ENCODE results near the gene WFDC8. TPM values are rescaled to one million over a fixed set of nuclear protein-coding genes. Genes with fewer than 3 reads are reported as not detected.
A peak's percentile ranks its signal among the peaks of the same experiment; 100 is the strongest.

WFDC8 gene
- total and polyA plus RNA-seq, 5 donors from 2014 or later: not detected

- Histone ChIP-seq H3K27me3 (ENCODE audit: control insufficient read depth, insufficient read depth, low read length) (peaks cover 7% of the 10 kb centered on the region), H3K9me3 (ENCODE audit: control insufficient read depth in 2 of 2, low read length in 2 of 2) (no peaks in the 10 kb centered on the region), H3K4me1 (ENCODE audit: control insufficient read depth, insufficient read depth, low read length, poor library complexity, severe bottlenecking) (no peaks in the 10 kb centered on the region), H3K36me3 (ENCODE audit: control insufficient read depth, insufficient read depth, low read length) (no peaks in the 10 kb centered on the region), H3K4me3 (ENCODE audit: low read depth, low read length) (no peak overlapping the region), H3K27ac (ENCODE audit: insufficient read depth, low read length, poor library complexity, severe bottlenecking) (no peak overlapping the region)
- Mint-ChIP-seq H3K36me3 (no peaks in the 10 kb centered on the region), H3K4me3 (no peak overlapping the region), H3K27me3 (peaks cover 15% of the 10 kb centered on the region), H3K9me3 (peaks cover 0 to 3% (median 1%) of the 10 kb centered on the region in 7 donors), H3K27ac (no peak overlapping the region), H3K4me1 (no peaks in the 10 kb centered on the region)
- ATAC-seq (ENCODE audit: low read depth in 2 of 2) (no peak), DNase-seq (no peak)
These were observed 30.7 kb downstream of the WFDC8 start for GRCh38 chr20:45548410-45548809.

GRCh38 chr20:45547206-45547770 is 31.8 kb downstream of the WFDC8 start, which contains the start of gene EPPIN:
EPPIN (minus strand) TSS chr20:45547401; CDS start chr20:45547357, 44 bp downstream.
- H3K4me3 Mint-ChIP-seq: no peak within 1 kb of the TSS
- no peaks in the 10 kb centered on the region for H3K36me3 Mint-ChIP-seq
- peaks cover 15% of the 10 kb centered on the region for H3K27me3 Mint-ChIP-seq
- no peak within 1 kb of the TSS for H3K4me3 ChIP-seq (ENCODE audit: low read depth, low read length)
- H3K27me3 ChIP-seq (ENCODE audit: control insufficient read depth, insufficient read depth, low read length): peaks cover 7% of the 10 kb centered on the region
- H3K4me1 ChIP-seq (ENCODE audit: control insufficient read depth, insufficient read depth, low read length, poor library complexity, severe bottlenecking): no peaks in the 10 kb centered on the region
- DNase-seq (no peak), ATAC-seq (ENCODE audit: low read depth in 2 of 2) (no peak)
- H3K27ac Mint-ChIP-seq: no peak within 1 kb of the TSS
- H3K4me1 Mint-ChIP-seq: no peaks in the 10 kb centered on the region
- peaks cover 0 to 3% (median 1%) of the 10 kb centered on the region in 7 donors for H3K9me3 Mint-ChIP-seq
- no peaks in the 10 kb centered on the region for H3K36me3 ChIP-seq (ENCODE audit: control insufficient read depth, insufficient read depth, low read length)
- H3K27ac ChIP-seq (ENCODE audit: insufficient read depth, low read length, poor library complexity, severe bottlenecking): no peak within 1 kb of the TSS
- H3K9me3 ChIP-seq (ENCODE audit: control insufficient read depth in 2 of 2, low read length in 2 of 2): no peaks in the 10 kb centered on the region

- peaks cover 11% of the 10 kb centered on the region for H3K27me3 Mint-ChIP-seq
- no peak for ATAC-seq (ENCODE audit: low read depth in 2 of 2)
These were observed 33.2 kb downstream of the WFDC8 start for GRCh38 chr20:45545754-45546453.

DNA sequence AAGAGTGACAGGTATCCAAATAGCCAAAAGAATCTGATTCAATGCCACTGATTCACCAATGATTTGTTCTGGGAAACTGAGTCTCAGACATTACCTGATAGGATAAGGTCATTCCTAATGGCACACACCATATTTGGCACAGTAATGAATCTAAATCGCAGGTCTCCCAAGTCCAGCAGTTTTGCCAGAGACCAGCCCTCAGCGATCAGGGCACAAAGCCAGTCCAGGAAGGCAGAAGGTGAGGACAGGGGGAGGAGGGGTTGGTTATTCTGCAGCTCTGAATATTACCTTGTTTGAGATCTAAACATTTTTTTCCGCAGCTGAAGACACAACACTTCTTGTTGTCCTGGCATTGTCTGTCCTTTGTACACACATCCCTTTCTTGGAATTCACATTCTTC is 33.7 kb downstream of the WFDC8 start:
- Mint-ChIP-seq H3K27ac (no peak overlapping the region), H3K9me3 (peaks cover 0 to 4% (median 1%) of the 10 kb centered on the region in 7 donors), H3K4me3 (no peak overlapping the region), H3K36me3 (no peaks in the 10 kb centered on the region), H3K27me3 (peaks cover 11% of the 10 kb centered on the region), H3K4me1 (no peaks in the 10 kb centered on the region)
- Histone ChIP-seq H3K36me3 (ENCODE audit: control insufficient read depth, insufficient read depth, low read length) (no peaks in the 10 kb centered on the region), H3K27me3 (ENCODE audit: control insufficient read depth, insufficient read depth, low read length) (peaks cover 7% of the 10 kb centered on the region), H3K4me1 (ENCODE audit: control insufficient read depth, insufficient read depth, low read length, poor library complexity, severe bottlenecking) (no peaks in the 10 kb centered on the region), H3K9me3 (ENCODE audit: control insufficient read depth in 2 of 2, low read length in 2 of 2) (no peaks in the 10 kb centered on the region), H3K27ac (ENCODE audit: insufficient read depth, low read length, poor library complexity, severe bottlenecking) (no peak overlapping the region), H3K4me3 (ENCODE audit: low read depth, low read length) (no peak overlapping the region)
- no peak for DNase-seq
- no peak for ATAC-seq (ENCODE audit: low read depth in 2 of 2)

More at GRCh38 chr20:45545754-45546453, 33.2 kb downstream of the WFDC8 start:
- Mint-ChIP-seq H3K27ac (no peak overlapping the region), H3K36me3 (no peaks in the 10 kb centered on the region), H3K9me3 (peaks cover 0 to 5% (median 1%) of the 10 kb centered on the region in 7 donors), H3K4me3 (no peak overlapping the region), H3K4me1 (no peaks in the 10 kb centered on the region)
- Histone ChIP-seq H3K27ac (ENCODE audit: insufficient read depth, low read length, poor library complexity, severe bottlenecking) (no peak overlapping the region), H3K4me3 (ENCODE audit: low read depth, low read length) (no peak overlapping the region), H3K36me3 (ENCODE audit: control insufficient read depth, insufficient read depth, low read length) (no peaks in the 10 kb centered on the region), H3K27me3 (ENCODE audit: control insufficient read depth, insufficient read depth, low read length) (peaks cover 7% of the 10 kb centered on the region), H3K4me1 (ENCODE audit: control insufficient read depth, insufficient read depth, low read length, poor library complexity, severe bottlenecking) (no peaks in the 10 kb centered on the region), H3K9me3 (ENCODE audit: control insufficient read depth in 2 of 2, low read length in 2 of 2) (no peaks in the 10 kb centered on the region)
- no peak for DNase-seq

- Mint-ChIP-seq H3K4me1 (no peaks in the 10 kb centered on the region), H3K27ac (peak within 1 kb of the TSS in 1 of 3 donors; percentile 15), H3K27me3 (peaks cover 6% of the 10 kb centered on the region), H3K36me3 (no peaks in the 10 kb centered on the region), H3K4me3 (no peak within 1 kb of the TSS), H3K9me3 (peaks cover 0 to 2% (median 0%) of the 10 kb centered on the region in 7 donors)
- no peaks in the 10 kb centered on the region for H3K27me3 ChIP-seq (ENCODE audit: control insufficient read depth, insufficient read depth, low read length)
- no peaks in the 10 kb centered on the region for H3K9me3 ChIP-seq (ENCODE audit: control insufficient read depth in 2 of 2, low read length in 2 of 2)
- no peaks in the 10 kb centered on the region for H3K4me1 ChIP-seq (ENCODE audit: control insufficient read depth, insufficient read depth, low read length, poor library complexity, severe bottlenecking)
- H3K27ac ChIP-seq (ENCODE audit: insufficient read depth, low read length, poor library complexity, severe bottlenecking): no peak within 1 kb of the TSS
- no peak within 1 kb of the TSS for H3K4me3 ChIP-seq (ENCODE audit: low read depth, low read length)
- no peak for DNase-seq
- no peaks in the 10 kb centered on the region for H3K36me3 ChIP-seq (ENCODE audit: control insufficient read depth, insufficient read depth, low read length)
- no peak for ATAC-seq (ENCODE audit: low read depth in 2 of 2)
These were observed 39.7 kb downstream of the WFDC8 start, which contains the start of gene WFDC6 for GRCh38 chr20:45539382-45539781. WFDC6 (minus strand) TSS chr20:45539482; CDS start chr20:45539407, 75 bp downstream.

DNA sequence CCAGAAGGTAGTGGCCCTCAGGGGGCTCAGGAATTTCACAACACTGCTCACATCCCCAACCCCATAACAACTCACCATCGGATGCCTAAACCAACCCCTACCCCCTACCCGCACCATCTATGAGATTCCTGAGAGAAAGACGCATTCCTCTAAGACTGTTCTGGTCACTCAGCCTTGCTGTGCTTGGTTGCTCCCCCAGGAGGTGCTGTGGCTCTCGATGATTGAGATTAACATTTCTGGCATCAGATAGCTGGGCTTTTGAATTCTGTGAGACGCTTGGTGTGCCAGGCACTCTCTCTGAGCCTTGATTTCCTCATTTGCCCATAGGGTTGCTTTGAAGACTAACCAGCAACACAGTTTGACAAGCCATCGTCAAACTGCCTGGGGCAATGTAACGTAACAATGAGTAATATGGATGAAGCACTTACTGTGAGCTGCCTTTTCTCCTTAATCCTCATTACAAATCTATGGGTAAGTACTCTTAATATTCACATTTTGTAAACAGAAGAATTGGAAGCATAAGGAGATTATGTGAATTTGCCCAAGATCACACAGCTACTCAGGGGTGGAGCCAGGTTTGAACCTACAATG is 40.8 kb downstream of the WFDC8 start:
- no peak overlapping the region for H3K4me3 ChIP-seq (ENCODE audit: low read depth, low read length)
- H3K4me3 Mint-ChIP-seq: no peak overlapping the region
- no peak for ATAC-seq (ENCODE audit: low read depth in 2 of 2)

DNA sequence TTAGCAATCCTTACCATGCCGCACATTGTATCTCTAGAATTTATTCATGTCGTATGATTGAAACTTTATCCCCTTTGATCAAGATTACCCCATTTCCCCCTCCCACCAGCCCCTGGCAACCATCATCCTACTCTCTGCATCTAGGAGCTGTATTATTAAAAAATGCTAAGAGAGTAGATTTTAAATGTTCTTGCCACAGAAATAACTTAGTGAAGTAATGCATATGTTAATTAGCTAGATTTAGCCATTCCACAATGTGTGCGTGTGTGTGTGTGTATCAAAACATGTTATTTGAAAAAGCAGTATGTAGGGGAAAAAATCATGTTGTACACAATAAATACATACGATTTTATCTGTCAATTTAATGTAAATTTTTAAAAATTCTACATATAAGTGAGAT is 51.8 kb downstream of the WFDC8 start:
- Mint-ChIP-seq H3K4me1 (no peaks in the 10 kb centered on the region), H3K27me3 (peaks cover 53% of the 10 kb centered on the region), H3K9me3 (no peaks in the 10 kb centered on the region), H3K27ac (no peak overlapping the region), H3K4me3 (no peak overlapping the region), H3K36me3 (no peaks in the 10 kb centered on the region)
- no peak overlapping the region for H3K4me3 ChIP-seq (ENCODE audit: low read depth, low read length)
- H3K9me3 ChIP-seq (ENCODE audit: control insufficient read depth in 2 of 2, low read length in 2 of 2): no peaks in the 10 kb centered on the region
- H3K27ac ChIP-seq (ENCODE audit: insufficient read depth, low read length, poor library complexity, severe bottlenecking): no peak overlapping the region
- H3K36me3 ChIP-seq (ENCODE audit: control insufficient read depth, insufficient read depth, low read length): no peaks in the 10 kb centered on the region
- ATAC-seq (ENCODE audit: low read depth in 2 of 2) (no peak), DNase-seq (no peak)
- H3K4me1 ChIP-seq (ENCODE audit: control insufficient read depth, insufficient read depth, low read length, poor library complexity, severe bottlenecking): no peaks in the 10 kb centered on the region
- H3K27me3 ChIP-seq (ENCODE audit: control insufficient read depth, insufficient read depth, low read length): peaks cover 15% of the 10 kb centered on the region

More for the DNA sequence above, 40.8 kb downstream of the WFDC8 start:
- no peaks in the 10 kb centered on the region for H3K36me3 ChIP-seq (ENCODE audit: control insufficient read depth, insufficient read depth, low read length)
- H3K4me1 Mint-ChIP-seq: no peaks in the 10 kb centered on the region
- no peaks in the 10 kb centered on the region for H3K27me3 Mint-ChIP-seq
- no peaks in the 10 kb centered on the region for H3K27me3 ChIP-seq (ENCODE audit: control insufficient read depth, insufficient read depth, low read length)
- no peaks in the 10 kb centered on the region for H3K4me1 ChIP-seq (ENCODE audit: control insufficient read depth, insufficient read depth, low read length, poor library complexity, severe bottlenecking)
- no peak for DNase-seq
- H3K9me3 ChIP-seq (ENCODE audit: control insufficient read depth in 2 of 2, low read length in 2 of 2): no peaks in the 10 kb centered on the region
- no peak overlapping the region for H3K27ac ChIP-seq (ENCODE audit: insufficient read depth, low read length, poor library complexity, severe bottlenecking)
- no peak overlapping the region for H3K27ac Mint-ChIP-seq
- peaks cover 0 to 2% (median 0%) of the 10 kb centered on the region in 7 donors for H3K9me3 Mint-ChIP-seq
- H3K36me3 Mint-ChIP-seq: no peaks in the 10 kb centered on the region
